H1 (cell line): ENCODE data around the gene DUSP2. TPM values are rescaled to one million over a fixed set of nuclear protein-coding genes. Genes with fewer than 3 reads are reported as not detected.

ENCODE experiments used
- BCL11A ChIP-seq, 2 experiments: IDR thresholded peaks; one replicate each; pipeline ENCODE4 v1.6.1; 2011; ENCODE audit warnings: low read depth in 2 of 2, low read length in 2 of 2, mild to moderate bottlenecking in 2 of 2
- EGR1 ChIP-seq: IDR thresholded peaks from 2 replicates; pipeline ENCODE4 v1.6.1; 2011; ENCODE audit warnings: low read depth, low read length, borderline replicate concordance
- HDAC2 ChIP-seq, 2 experiments: fragments of 300-600 bp in 1 of 2; sonication (generic) in 1 of 2; IDR thresholded peaks; 2 replicates each; pipeline ENCODE4 v1.6.1; 2011 to 2012; ENCODE audit warnings: low read depth in 2 of 2, low read length in 2 of 2, mild to moderate bottlenecking in 2 of 2, moderate library complexity in 2 of 2, borderline replicate concordance in 1 of 2, inconsistent platforms in 1 of 2
- JUN ChIP-seq: IDR thresholded peaks from 2 replicates; pipeline ENCODE4 v1.6.1; 2011; ENCODE audit warnings: low read depth, mild to moderate bottlenecking, improper control_type of control experiment, low read length
- POLR2AphosphoS5 ChIP-seq: IDR thresholded peaks from 2 replicates; pipeline ENCODE4 v1.6.1; 2011; ENCODE audit warnings: low read depth, low read length
- SP2 ChIP-seq: IDR thresholded peaks from 2 replicates; pipeline ENCODE4 v1.6.1; 2012; ENCODE audit warnings: mild to moderate bottlenecking, low read length, inconsistent platforms
- SUZ12 ChIP-seq: fragments of 200-600 bp; sonication (generic); IDR thresholded peaks from 2 replicates; pipeline ENCODE4 v1.6.1; 2012; ENCODE audit warnings: mild to moderate bottlenecking, inconsistent platforms, low read length, moderate library complexity, mixed read lengths
- TAF1 ChIP-seq: IDR thresholded peaks from 2 replicates; pipeline ENCODE4 v1.6.1; 2011; ENCODE audit warnings: mild to moderate bottlenecking, low read depth, low read length
- polyA plus RNA-seq, 7 experiments: library from polyadenylated mRNA; depleted of rRNA in 3 of 7; stranded (reverse) in 5 of 7; unstranded in 2 of 7; fragments of >200 nt in 5 of 7; fragments of 200-250 nt in 2 of 7; gene quantifications; 1 replicate in 5 of 7; 2 replicates in 1 of 7; 4 replicates in 1 of 7; pipeline versions ENCODE4 v1.2.1 to v1.2.3, GENCODE V29; 2011 to 2013; ENCODE audit warnings: missing spikeins in 2 of 7, mixed read lengths in 2 of 7
- total RNA-seq: library from RNA; stranded (reverse); fragmentation: NEBNext Ultra II Directional; extraction: Animal tissue kit (Norgen Biotek cat#: 25700); gene quantifications from 2 replicates; pipeline ENCODE4 v1.2.1, GENCODE V29; 2021
- TF ChIP-seq, protein P1 (sequence below), 3 experiments: IDR thresholded peaks; 1 replicate in 2 of 3; 2 replicates in 1 of 3; pipeline versions ENCODE4 v1.5.1 to v1.6.1; 2011; ENCODE audit warnings: low read length in 3 of 3, mild to moderate bottlenecking in 3 of 3, inconsistent platforms in 2 of 3, low read depth in 1 of 3, moderate library complexity in 1 of 3; ENCODE audit not compliant: insufficient read depth in 1 of 3; ENCODE audit errors: control extremely low read depth in 1 of 3

Gene DUSP2
- total and polyA plus RNA-seq, 2 of the 8 experiments (the other 6 are each of a cell fraction or from before 2014, with no cell fraction given) = 10.1 to 10.4 TPM

DNA sequence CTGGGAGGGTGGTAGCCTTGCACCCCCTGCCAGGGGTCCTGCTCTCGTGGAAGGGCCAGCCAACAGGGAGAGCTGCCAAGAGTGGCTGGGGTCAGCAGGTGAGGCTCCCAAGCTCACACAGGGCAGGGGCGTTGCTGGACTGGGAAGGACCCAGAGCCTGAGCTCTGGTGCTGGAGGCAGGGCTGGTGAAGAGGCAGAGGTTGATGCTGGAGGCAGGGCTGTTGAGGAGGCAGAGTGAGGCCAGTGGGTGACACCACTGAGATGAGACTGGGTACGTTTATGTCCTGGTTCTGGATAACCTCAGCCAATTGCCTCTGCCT, 35.9 kb downstream of the DUSP2 start (continued):
- no peak for TF ChIP-seq HDAC2 (IDR thresholded peaks at IDR 0.05; ENCODE audit: borderline replicate concordance in 1 of 2, low read depth in 2 of 2, low read length in 2 of 2)
- TF ChIP-seq, protein P1, sequence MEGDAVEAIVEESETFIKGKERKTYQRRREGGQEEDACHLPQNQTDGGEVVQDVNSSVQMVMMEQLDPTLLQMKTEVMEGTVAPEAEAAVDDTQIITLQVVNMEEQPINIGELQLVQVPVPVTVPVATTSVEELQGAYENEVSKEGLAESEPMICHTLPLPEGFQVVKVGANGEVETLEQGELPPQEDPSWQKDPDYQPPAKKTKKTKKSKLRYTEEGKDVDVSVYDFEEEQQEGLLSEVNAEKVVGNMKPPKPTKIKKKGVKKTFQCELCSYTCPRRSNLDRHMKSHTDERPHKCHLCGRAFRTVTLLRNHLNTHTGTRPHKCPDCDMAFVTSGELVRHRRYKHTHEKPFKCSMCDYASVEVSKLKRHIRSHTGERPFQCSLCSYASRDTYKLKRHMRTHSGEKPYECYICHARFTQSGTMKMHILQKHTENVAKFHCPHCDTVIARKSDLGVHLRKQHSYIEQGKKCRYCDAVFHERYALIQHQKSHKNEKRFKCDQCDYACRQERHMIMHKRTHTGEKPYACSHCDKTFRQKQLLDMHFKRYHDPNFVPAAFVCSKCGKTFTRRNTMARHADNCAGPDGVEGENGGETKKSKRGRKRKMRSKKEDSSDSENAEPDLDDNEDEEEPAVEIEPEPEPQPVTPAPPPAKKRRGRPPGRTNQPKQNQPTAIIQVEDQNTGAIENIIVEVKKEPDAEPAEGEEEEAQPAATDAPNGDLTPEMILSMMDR (IDR thresholded peaks at IDR 0.05; ENCODE audit: control extremely low read depth in 1 of 3, insufficient read depth in 1 of 3, low read depth in 1 of 3, low read length in 3 of 3) = no peak
- TF ChIP-seq JUN = no peak
- TF ChIP-seq EGR1 = no peak
- no peak for TF ChIP-seq POLR2AphosphoS5
- no peak for TF ChIP-seq SUZ12
- TF ChIP-seq BCL11A (IDR thresholded peaks at IDR 0.05; ENCODE audit: low read depth in 2 of 2, low read length in 2 of 2) = no peak
- TF ChIP-seq SP2 = no peak
- no peak for TF ChIP-seq TAF1
